ENCODE measurements around the gene CDA. TPM values are rescaled to one million over a fixed set of nuclear protein-coding genes. Genes with fewer than 3 reads are reported as not detected.

Gene CDA
- total and polyA plus RNA-seq, 2 donors (not counting 3 experiments of a cell fraction or from before 2014, with no cell fraction given): 0.35 to 1.9 TPM

DNA sequence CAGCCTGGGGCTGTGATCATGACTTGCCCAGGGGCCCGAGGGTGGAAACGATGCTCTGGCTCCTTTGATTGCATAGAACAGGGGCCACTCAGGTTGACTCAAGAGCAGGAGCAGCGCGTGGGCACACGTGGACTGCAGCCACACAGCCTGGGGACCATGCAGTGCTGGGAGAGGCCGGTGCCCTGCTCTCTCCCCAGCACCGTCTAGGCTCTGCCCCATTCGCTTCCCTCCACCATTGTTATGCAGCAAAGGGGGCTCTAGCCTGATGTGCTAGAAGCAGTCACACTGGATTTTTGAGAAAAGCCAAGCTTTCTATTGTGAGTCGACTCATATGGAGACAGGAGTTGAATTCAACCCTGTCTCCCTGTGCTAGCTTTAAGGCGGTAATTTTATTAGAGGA lies 53.1 kb downstream of the CDA start:
- ChIA-PET CTCF (interaction anchor here (0.5 to 2.3 kb wide), 6 partner anchors 9 to 430 kb away, joined by 3 to 22 read pairs (median 4); no protein-coding TSS in a partner anchor), POLR2A (no interaction called here)
- Histone ChIP-seq H3K27me3 (ENCODE audit: control insufficient read depth in 2 of 2, insufficient read depth in 2 of 2, low read length in 2 of 2) (no peaks in the 10 kb centered on the region), H3K9me1 (replicated peaks; ENCODE audit: control insufficient read depth, extremely low read depth, insufficient read depth, low read length) (no peaks in the 10 kb centered on the region), H3K27ac (ENCODE audit: insufficient read depth, low read depth, low read length) (no peak overlapping the region), H3K9ac (replicated peaks; ENCODE audit: extremely low read depth, insufficient read depth, low read length) (no peak overlapping the region), H4K20me1 (replicated peaks; ENCODE audit: control insufficient read depth, extremely low read depth, insufficient read depth, low read length) (no peaks in the 10 kb centered on the region), H3K79me2 (ENCODE audit: control insufficient read depth, insufficient read depth, low read length) (no peaks in the 10 kb centered on the region), H2AFZ (ENCODE audit: low read depth, low read length) (no peak overlapping the region), H3K9me3 (replicated peaks; ENCODE audit: control insufficient read depth, insufficient read depth, low read length) (no peaks in the 10 kb centered on the region), H3K36me3 (ENCODE audit: control insufficient read depth in 2 of 2, extremely low read depth in 1 of 2, insufficient read depth in 2 of 2, low read length in 2 of 2) (peaks cover 2 to 28% of the 10 kb centered on the region in 2 experiments), H3K4me1 (ENCODE audit: control insufficient read depth, extremely low read depth, insufficient read depth, low read length) (no peaks in the 10 kb centered on the region), H3K4me3 (replicated peaks in 1 of 3; ENCODE audit: insufficient read depth in 1 of 3, low read depth in 1 of 3, low read length in 3 of 3) (no peak overlapping the region), H3K4me2 (ENCODE audit: insufficient read depth, low read length) (no peak overlapping the region)
- DNase-seq (ENCODE audit: low read depth, low spot score) (no peak), FAIRE-seq (no peak)
- intact Hi-C loops (cut with micrococcal nuclease) (no loop called here), dilution Hi-C loops (cut with MboI; ENCODE audit: extremely low pct_ligation_motif_present, low sequenced_read_pairs) (no loop called here)
- TF ChIP-seq, protein P1, sequence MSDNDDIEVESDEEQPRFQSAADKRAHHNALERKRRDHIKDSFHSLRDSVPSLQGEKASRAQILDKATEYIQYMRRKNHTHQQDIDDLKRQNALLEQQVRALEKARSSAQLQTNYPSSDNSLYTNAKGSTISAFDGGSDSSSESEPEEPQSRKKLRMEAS (IDR thresholded peaks at IDR 0.05; ENCODE audit: insufficient read depth, insufficient read length): no peak
- TF ChIP-seq, protein P2, sequence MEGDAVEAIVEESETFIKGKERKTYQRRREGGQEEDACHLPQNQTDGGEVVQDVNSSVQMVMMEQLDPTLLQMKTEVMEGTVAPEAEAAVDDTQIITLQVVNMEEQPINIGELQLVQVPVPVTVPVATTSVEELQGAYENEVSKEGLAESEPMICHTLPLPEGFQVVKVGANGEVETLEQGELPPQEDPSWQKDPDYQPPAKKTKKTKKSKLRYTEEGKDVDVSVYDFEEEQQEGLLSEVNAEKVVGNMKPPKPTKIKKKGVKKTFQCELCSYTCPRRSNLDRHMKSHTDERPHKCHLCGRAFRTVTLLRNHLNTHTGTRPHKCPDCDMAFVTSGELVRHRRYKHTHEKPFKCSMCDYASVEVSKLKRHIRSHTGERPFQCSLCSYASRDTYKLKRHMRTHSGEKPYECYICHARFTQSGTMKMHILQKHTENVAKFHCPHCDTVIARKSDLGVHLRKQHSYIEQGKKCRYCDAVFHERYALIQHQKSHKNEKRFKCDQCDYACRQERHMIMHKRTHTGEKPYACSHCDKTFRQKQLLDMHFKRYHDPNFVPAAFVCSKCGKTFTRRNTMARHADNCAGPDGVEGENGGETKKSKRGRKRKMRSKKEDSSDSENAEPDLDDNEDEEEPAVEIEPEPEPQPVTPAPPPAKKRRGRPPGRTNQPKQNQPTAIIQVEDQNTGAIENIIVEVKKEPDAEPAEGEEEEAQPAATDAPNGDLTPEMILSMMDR (IDR thresholded peaks at IDR 0.05; ENCODE audit: extremely low read depth in 1 of 2, insufficient read depth in 1 of 2, low read depth in 1 of 2, low read length in 2 of 2): no peak
- TF ChIP-seq POLR2AphosphoS5 (IDR thresholded peaks at IDR 0.05; ENCODE audit: insufficient read depth, low read depth, low read length) (no peak), POLR2A (IDR thresholded peaks at IDR 0.05; ENCODE audit: low read depth, low read length) (no peak), GATA2 (IDR thresholded peaks at IDR 0.05; ENCODE audit: insufficient read depth, insufficient read length, low read depth, low read length) (no peak), JUN (IDR thresholded peaks at IDR 0.05; ENCODE audit: borderline replicate concordance, insufficient read depth, insufficient read length, low read depth) (no peak), FOS (IDR thresholded peaks at IDR 0.05; ENCODE audit: borderline replicate concordance, insufficient read depth, low read length) (no peak), MYC (IDR thresholded peaks at IDR 0.05; ENCODE audit: low read depth, low read length) (no peak), EZH2 (IDR thresholded peaks at IDR 0.05; ENCODE audit: borderline replicate concordance, low read depth, low read length, severe bottlenecking) (no peak)
- BruUV-seq (replicated peaks): no TSS peak
